AG09309 (cell line): ENCODE measurements around the gene F7.

ENCODE experiments used
- DNase-seq: peaks from one replicate; pipeline ENCODE4 v3.0.0-alpha.2; 2010; ENCODE audit warnings: low read depth
- H3K4me3 ChIP-seq: 2 replicates; pipeline ENCODE4 v1.5.1; 2011; ENCODE audit warnings: mild to moderate bottlenecking, low read depth, low read length, moderate library complexity; ENCODE audit not compliant: control insufficient read depth
- CTCF ChIP-seq: IDR thresholded peaks from 2 replicates; pipeline ENCODE4 v1.5.1; 2011; ENCODE audit warnings: mild to moderate bottlenecking, low read depth, low read length, inconsistent platforms; ENCODE audit not compliant: insufficient read depth, control insufficient read depth; ENCODE audit errors: missing control alignments

Gene F7

DNA sequence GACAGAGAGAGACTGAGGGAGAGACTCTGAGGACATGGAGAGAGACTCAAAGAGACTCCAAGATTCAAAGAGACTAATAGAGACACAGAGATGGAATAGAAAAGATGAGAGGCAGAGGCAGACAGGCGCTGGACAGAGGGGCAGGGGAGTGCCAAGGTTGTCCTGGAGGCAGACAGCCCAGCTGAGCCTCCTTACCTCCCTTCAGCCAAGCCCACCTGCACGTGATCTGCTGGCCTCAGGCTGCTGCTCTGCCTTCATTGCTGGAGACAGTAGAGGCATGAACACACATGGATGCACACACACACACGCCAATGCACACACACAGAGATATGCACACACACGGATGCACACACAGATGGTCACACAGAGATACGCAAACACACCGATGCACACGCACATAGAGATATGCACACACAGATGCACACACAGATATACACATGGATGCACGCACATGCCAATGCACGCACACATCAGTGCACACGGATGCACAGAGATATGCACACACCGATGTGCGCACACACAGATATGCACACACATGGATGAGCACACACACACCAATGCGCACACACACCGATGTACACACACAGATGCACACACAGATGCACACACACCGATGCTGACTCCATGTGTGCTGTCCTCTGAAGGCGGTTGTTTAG, 13.7 kb downstream of the F7 start:
- no peak for TF ChIP-seq CTCF
- DNase-seq: no peak
- no peak overlapping the region for H3K4me3 ChIP-seq

DNA sequence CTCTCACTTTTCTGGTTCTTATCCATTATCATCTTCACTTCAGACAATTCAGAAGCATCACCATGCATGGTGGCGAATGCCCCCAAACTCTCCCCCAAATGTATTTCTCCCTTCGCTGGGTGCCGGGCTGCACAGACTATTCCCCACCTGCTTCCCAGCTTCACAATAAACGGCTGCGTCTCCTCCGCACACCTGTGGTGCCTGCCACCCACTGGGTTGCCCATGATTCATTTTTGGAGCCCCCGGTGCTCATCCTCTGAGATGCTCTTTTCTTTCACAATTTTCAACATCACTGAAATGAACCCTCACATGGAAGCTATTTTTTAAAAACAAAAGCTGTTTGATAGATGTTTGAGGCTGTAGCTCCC, 14.2 kb downstream of the F7 start:
- no peak overlapping the region for H3K4me3 ChIP-seq
- DNase-seq: no peak
- TF ChIP-seq CTCF: no peak

DNA sequence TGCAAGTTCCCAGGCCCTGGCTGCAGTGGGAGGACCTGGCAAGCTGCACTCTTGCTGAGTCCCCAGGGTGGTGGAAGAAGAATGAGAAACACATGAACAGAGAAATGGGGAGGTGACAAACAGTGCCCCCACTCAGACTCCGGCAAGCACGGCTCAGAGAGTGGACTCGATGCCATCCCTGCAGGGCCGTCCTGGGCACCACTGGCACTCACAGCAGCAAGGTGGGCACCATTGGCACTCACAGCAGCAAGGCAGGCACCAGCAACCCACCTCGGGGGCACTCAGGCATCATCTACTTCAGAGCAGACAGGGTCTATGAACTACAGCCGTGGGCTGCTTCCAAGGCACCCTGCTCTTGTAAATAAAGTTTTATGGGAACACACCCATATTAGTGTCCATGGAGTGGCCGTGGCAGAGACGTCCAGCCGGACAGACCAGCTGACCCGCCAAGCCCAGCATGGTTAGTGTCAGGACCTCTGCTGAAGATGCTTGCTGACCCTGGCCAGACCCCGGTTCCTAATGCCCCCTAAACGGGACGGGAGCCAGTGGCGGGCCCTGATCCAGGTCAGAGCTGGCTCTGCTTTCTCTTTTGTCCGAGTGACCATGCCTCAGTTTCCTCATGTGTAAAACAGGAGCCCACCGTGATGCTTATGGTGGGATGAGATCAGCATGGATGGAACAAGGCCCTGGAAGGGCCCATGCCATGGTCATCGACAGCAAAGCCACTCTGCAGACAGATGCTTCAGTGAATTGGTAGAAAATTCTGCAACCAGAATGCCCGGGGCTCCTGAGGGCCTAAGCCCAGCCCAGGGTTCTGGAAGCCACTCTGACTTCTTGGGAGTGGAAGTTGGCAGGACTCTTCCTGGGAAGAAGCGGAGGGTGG, 14.9 kb downstream of the F7 start:
- no peak for TF ChIP-seq CTCF
- H3K4me3 ChIP-seq: no peak overlapping the region
- no peak for DNase-seq

DNA sequence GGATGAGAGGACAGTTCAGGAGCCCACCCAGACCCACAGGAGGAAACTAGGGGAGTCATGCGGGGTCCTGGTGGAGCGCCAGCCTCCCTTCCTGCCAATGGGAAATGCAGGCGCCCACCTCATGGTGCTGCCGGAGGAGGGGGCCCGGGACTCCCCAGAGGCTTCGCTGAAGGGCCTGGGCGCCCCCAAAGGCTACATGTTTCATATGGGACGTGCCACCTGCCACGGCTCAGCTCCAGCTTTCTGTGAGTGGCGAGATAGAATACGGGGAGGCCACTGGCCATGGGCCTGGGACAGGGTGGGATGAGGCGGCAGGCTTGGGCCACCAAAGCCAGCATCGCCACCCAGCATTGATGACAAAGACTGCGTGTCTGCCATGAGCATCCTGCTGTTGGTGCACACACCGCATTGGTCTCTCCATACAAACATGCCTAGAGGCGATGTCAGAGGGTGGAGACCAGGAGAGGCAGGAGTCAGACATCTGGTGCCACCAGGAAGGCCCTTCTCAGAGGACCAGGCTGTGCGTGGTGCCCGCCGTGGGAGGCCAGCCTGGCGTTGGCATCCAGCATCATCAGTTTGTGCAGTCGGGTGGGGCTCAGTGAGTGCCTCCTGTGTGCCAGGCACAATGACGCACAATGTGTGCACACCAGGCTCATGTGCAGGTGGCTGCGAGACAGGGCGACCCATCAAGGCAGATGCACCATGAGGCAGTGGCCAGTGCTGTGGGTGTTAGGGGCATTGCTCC, 15.8 kb downstream of the F7 start:
- DNase-seq: no peak

DNA sequence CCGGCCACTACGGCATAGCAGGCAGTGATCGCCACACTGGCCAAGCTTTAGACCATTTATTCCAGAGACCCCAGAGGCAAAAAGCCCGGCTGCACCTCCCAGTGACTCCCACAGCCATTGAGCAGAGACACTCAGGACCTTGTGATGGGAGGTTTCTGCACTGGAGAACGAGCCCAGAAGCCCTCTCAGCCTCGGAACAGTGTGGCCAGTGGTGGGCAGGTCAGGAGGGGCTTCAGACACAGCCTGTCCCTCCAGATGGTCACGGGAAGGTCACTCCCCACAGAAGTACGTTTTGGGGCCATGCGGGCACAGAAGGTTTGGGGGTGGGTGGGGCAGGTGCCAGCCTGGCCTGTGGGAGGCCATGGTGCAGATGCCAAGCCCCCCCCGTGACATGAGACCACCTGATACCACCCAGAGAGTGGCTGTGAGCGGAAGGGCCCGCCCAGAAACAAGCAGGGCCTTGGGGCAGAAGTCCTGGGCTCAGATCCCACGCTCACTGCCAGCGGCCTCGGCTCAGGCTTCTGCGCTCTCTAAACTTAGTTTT, 16.4 kb downstream of the F7 start:
- TF ChIP-seq CTCF: no peak
- no peak for DNase-seq
- H3K4me3 ChIP-seq: no peak overlapping the region

More for the DNA sequence above, 15.8 kb downstream of the F7 start:
- no peak for TF ChIP-seq CTCF
- no peak overlapping the region for H3K4me3 ChIP-seq

GRCh38 chr13:113122550-113123225, 17.1 kb downstream of the F7 start, which contains the start of gene F10:
Gene F10 (plus strand): TSS chr13:113122799. CDS start chr13:113122856, 57 bp downstream.
- DNase-seq: peak; percentile 4
- TF ChIP-seq CTCF: no peak
- H3K4me3 ChIP-seq: no peak within 1 kb of the TSS
